HCT116 (cell line): ENCODE data around the gene NTN4. TPM values are rescaled to one million over a fixed set of nuclear protein-coding genes. Genes with fewer than 3 reads are reported as not detected.
"Not testable (repeated sequence)": the region's sequence is repeated elsewhere in the genome, so short reads cannot be mapped to it uniquely, and the experiment has no call there.

Source experiments
- ATAC-seq: fragments of 200-7000 bp; cut with Tn5 transposase; 2 replicates; pipeline ENCODE4 v1.9.1; 2020; ENCODE audit warnings: mild to moderate bottlenecking, moderate library complexity
- BruUV-seq: library from RNA; stranded (reverse); fragments of 400-500 nt; replicated peaks from 2 replicates; lab custom pipeline; 2021; lab: Mats Ljungman, UMichigan
- CTCF ChIA-PET: fragments of 300-600 bp; sonication (Branson Sonifier 250); formaldehyde crosslinking; loops from one replicate; lab custom pipeline; 2021; ENCODE audit warnings: antibody characterized with exemption; lab: Charles Lee
- POLR2A ChIA-PET: fragments of 300-600, 350-600 bp; sonication (Branson Sonifier 250); formaldehyde crosslinking; loops from one replicate; lab custom pipeline; 2021; ENCODE audit warnings: antibody characterized with exemption; lab: Charles Lee
- RAD21 ChIA-PET, 2 experiments: fragments of 300-600 bp; sonication (Branson Sonifier 250); formaldehyde crosslinking; loops; one replicate each; lab custom pipeline; 2023; ENCODE audit warnings: low total read pairs in 2 of 2; ENCODE audit not compliant: uncharacterized antibody in 2 of 2, unreplicated experiment in 2 of 2, low non-redundant PET in 1 of 2; lab: Charles Lee
- DNase-seq: peaks from one replicate; pipeline ENCODE4 v3.0.0-alpha.2; 2010; ENCODE audit warnings: low read depth, low spot score
- H2AFZ ChIP-seq: fragments of 200-600 bp; shearing (Covaris generic), sonication (generic); 2 replicates; pipeline ENCODE4 v1.6.1; 2017; ENCODE audit warnings: low read depth, mixed run types, mixed read lengths, antibody characterized with exemption, low read length; ENCODE audit not compliant: poor library complexity, severe bottlenecking
- H3K27ac ChIP-seq: 2 replicates; pipeline ENCODE4 v1.5.1; 2012; ENCODE audit warnings: low read depth, low read length
- H3K27me3 ChIP-seq: fragments of 200-600 bp; sonication (generic); 2 replicates; pipeline ENCODE4 v1.6.1; 2016; ENCODE audit warnings: mixed run types, low read length, mixed read lengths; ENCODE audit not compliant: insufficient read depth
- H3K36me3 ChIP-seq, 2 experiments: fragments of 200-500 bp in 1 of 2; fragments of 200-600 bp in 1 of 2; sonication (Bioruptor generic) in 1 of 2; sonication (generic) in 1 of 2; 2 replicates each; pipeline versions ENCODE4 v1.5.1 to v1.6.1; 2014 to 2016; ENCODE audit warnings: low read length in 2 of 2, inconsistent platforms in 1 of 2, mixed read lengths in 1 of 2, mixed run types in 1 of 2; ENCODE audit not compliant: insufficient read depth in 2 of 2, control insufficient read depth in 1 of 2
- H3K4me1 ChIP-seq, 2 experiments: fragments of 200-600 bp in 1 of 2; sonication (generic) in 1 of 2; 2 replicates each; pipeline versions ENCODE4 v1.5.1 to v1.6.1; 2012 to 2017; ENCODE audit warnings: low read length in 2 of 2, inconsistent platforms in 1 of 2, mild to moderate bottlenecking in 1 of 2, mixed read lengths in 1 of 2, mixed run types in 1 of 2, moderate library complexity in 1 of 2; ENCODE audit not compliant: insufficient read depth in 2 of 2, control insufficient read depth in 1 of 2
- H3K4me2 ChIP-seq: fragments of 200-600 bp; sonication (generic); 2 replicates; pipeline ENCODE4 v1.6.1; 2017; ENCODE audit warnings: mixed run types, low read length, mixed read lengths
- H3K4me3 ChIP-seq, 2 experiments: fragments of 200-600 bp in 1 of 2; sonication (generic) in 1 of 2; replicated peaks in 1 of 2; 2 replicates each; pipeline ENCODE4 v1.5.1; 2011 to 2016; ENCODE audit warnings: low read length in 2 of 2, control low read depth in 1 of 2, low read depth in 1 of 2, mild to moderate bottlenecking in 1 of 2, mixed read lengths in 1 of 2, mixed run types in 1 of 2
- H3K79me2 ChIP-seq: fragments of 200-600 bp; sonication (generic); 2 replicates; pipeline ENCODE4 v1.6.1; 2017; ENCODE audit warnings: mild to moderate bottlenecking, mixed run types, low read length, moderate library complexity, mixed read lengths; ENCODE audit not compliant: insufficient read depth
- H3K9ac ChIP-seq: fragments of 200-600 bp; sonication (generic); 2 replicates; pipeline ENCODE4 v1.6.1; 2016; ENCODE audit warnings: low read length, mixed read lengths
- H3K9me2 ChIP-seq: fragments of 200-600 bp; sonication (generic), shearing (Covaris generic); 2 replicates; pipeline ENCODE4 v1.6.1; 2017; ENCODE audit warnings: mixed run types, mild to moderate bottlenecking, moderate library complexity; ENCODE audit not compliant: insufficient read depth
- H3K9me3 ChIP-seq, 2 experiments: fragments of 200-500 bp in 1 of 2; fragments of 200-600 bp in 1 of 2; sonication (Bioruptor generic) in 1 of 2; sonication (generic) in 1 of 2; 2 replicates each; pipeline ENCODE4 v1.6.1; 2014 to 2017; ENCODE audit warnings: low read length in 2 of 2, mixed read lengths in 2 of 2, inconsistent platforms in 1 of 2, low read depth in 1 of 2, mild to moderate bottlenecking in 1 of 2, mixed run types in 1 of 2, moderate library complexity in 1 of 2; ENCODE audit not compliant: control insufficient read depth in 1 of 2, insufficient read depth in 1 of 2
- H4K20me1 ChIP-seq: fragments of 200-600 bp; sonication (generic), shearing (Covaris generic); 2 replicates; pipeline ENCODE4 v1.6.1; 2017; ENCODE audit warnings: mixed run types, mild to moderate bottlenecking, moderate library complexity; ENCODE audit not compliant: insufficient read depth
- CBX3 ChIP-seq: IDR thresholded peaks from 2 replicates; pipeline ENCODE4 v1.6.1; 2012; ENCODE audit warnings: low read depth
- ELF1 ChIP-seq: IDR thresholded peaks from 2 replicates; pipeline ENCODE4 v1.6.1; 2012; ENCODE audit warnings: low read depth, borderline replicate concordance
- EZH2phosphoT487 ChIP-seq: fragments of 200-600 bp; IDR thresholded peaks from 2 replicates; pipeline ENCODE4 v1.6.1; 2018; ENCODE audit warnings: antibody characterized with exemption, borderline replicate concordance
- FOSL1 ChIP-seq: IDR thresholded peaks from 2 replicates; pipeline ENCODE4 v1.6.1; 2012; ENCODE audit warnings: low read depth
- JUND ChIP-seq: IDR thresholded peaks from 2 replicates; pipeline ENCODE4 v1.6.1; 2012
- MAX ChIP-seq: IDR thresholded peaks from 2 replicates; pipeline ENCODE4 v1.6.1; 2012
- POLR2A ChIP-seq: IDR thresholded peaks from 2 replicates; pipeline ENCODE4 v1.7.0; 2011; ENCODE audit warnings: borderline replicate concordance; ENCODE audit not compliant: insufficient read depth, insufficient read length; ENCODE audit errors: extremely low read depth
- POLR2AphosphoS5 ChIP-seq: IDR thresholded peaks from 2 replicates; pipeline ENCODE4 v1.6.1; 2011; ENCODE audit warnings: mild to moderate bottlenecking, low read depth, low read length, moderate library complexity
- RAD21 ChIP-seq: IDR thresholded peaks from 2 replicates; pipeline ENCODE4 v1.6.1; 2012; ENCODE audit warnings: low read depth, mild to moderate bottlenecking
- SIN3A ChIP-seq: IDR thresholded peaks from 2 replicates; pipeline ENCODE4 v1.6.1; 2012; ENCODE audit warnings: low read depth
- TCF7L2 ChIP-seq: IDR thresholded peaks from 2 replicates; pipeline ENCODE4 v1.7.0; 2011; ENCODE audit warnings: borderline replicate concordance, inconsistent platforms; ENCODE audit not compliant: insufficient read depth, insufficient read length; ENCODE audit errors: extremely low read depth
- ZBTB33 ChIP-seq: IDR thresholded peaks from 2 replicates; pipeline ENCODE4 v1.6.1; 2011; ENCODE audit warnings: mild to moderate bottlenecking, low read length, moderate library complexity; ENCODE audit not compliant: insufficient replicate concordance; ENCODE audit errors: extremely low read depth
- ZFX ChIP-seq: fragments of 450-650 bp; IDR thresholded peaks from 2 replicates; pipeline ENCODE4 v1.6.1; 2017
- ZNF274 ChIP-seq: fragments of 200-500 bp; sonication (Bioruptor generic); IDR thresholded peaks from 2 replicates; pipeline ENCODE4 v1.6.1; 2014; ENCODE audit warnings: mild to moderate bottlenecking, low read depth, low read length, inconsistent platforms
- intact Hi-C: fragments of 100-400 bp; cut with micrococcal nuclease; formaldehyde crosslinking; loops from 2 replicates; pipeline ENCODE4 v1.10.0; 2022
- total RNA-seq: library from RNA; stranded (reverse); gene quantifications from one replicate; pipeline ENCODE4 v1.2.1, GENCODE V29; 2021; ENCODE audit not compliant: unreplicated experiment
- TF ChIP-seq, protein P1 (sequence below): IDR thresholded peaks from 2 replicates; pipeline ENCODE4 v1.6.1; 2012; ENCODE audit warnings: low read depth

NTN4 gene
- total RNA-seq, 1 experiment from 2014 or later, result 4.3 TPM

- H3K9me2 ChIP-seq, result no peaks in the 10 kb centered on the region
- no peak for ATAC-seq
- no peak overlapping the region for H3K4me3 ChIP-seq
- no TSS peak for BruUV-seq
- H3K27me3 ChIP-seq, result no peaks in the 10 kb centered on the region
- CTCF ChIA-PET, result no interaction called here
- RAD21 ChIA-PET, result no interaction called here
- H3K4me1 ChIP-seq, result no peaks in the 10 kb centered on the region
- H3K36me3 ChIP-seq, result no peaks in the 10 kb centered on the region
- POLR2A ChIA-PET, result no interaction called here
- no peak for TF ChIP-seq ZFX
- no peak for TF ChIP-seq SIN3A
- no peak for TF ChIP-seq MAX
- no peak for TF ChIP-seq POLR2A
- no peak for TF ChIP-seq JUND
- TF ChIP-seq TCF7L2, result no peak
- TF ChIP-seq ELF1, result no peak
- no peak for TF ChIP-seq ZBTB33
- TF ChIP-seq, protein P1, sequence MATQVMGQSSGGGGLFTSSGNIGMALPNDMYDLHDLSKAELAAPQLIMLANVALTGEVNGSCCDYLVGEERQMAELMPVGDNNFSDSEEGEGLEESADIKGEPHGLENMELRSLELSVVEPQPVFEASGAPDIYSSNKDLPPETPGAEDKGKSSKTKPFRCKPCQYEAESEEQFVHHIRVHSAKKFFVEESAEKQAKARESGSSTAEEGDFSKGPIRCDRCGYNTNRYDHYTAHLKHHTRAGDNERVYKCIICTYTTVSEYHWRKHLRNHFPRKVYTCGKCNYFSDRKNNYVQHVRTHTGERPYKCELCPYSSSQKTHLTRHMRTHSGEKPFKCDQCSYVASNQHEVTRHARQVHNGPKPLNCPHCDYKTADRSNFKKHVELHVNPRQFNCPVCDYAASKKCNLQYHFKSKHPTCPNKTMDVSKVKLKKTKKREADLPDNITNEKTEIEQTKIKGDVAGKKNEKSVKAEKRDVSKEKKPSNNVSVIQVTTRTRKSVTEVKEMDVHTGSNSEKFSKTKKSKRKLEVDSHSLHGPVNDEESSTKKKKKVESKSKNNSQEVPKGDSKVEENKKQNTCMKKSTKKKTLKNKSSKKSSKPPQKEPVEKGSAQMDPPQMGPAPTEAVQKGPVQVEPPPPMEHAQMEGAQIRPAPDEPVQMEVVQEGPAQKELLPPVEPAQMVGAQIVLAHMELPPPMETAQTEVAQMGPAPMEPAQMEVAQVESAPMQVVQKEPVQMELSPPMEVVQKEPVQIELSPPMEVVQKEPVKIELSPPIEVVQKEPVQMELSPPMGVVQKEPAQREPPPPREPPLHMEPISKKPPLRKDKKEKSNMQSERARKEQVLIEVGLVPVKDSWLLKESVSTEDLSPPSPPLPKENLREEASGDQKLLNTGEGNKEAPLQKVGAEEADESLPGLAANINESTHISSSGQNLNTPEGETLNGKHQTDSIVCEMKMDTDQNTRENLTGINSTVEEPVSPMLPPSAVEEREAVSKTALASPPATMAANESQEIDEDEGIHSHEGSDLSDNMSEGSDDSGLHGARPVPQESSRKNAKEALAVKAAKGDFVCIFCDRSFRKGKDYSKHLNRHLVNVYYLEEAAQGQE, result no peak
- no peak for TF ChIP-seq ZNF274
- no peak for TF ChIP-seq EZH2phosphoT487
- TF ChIP-seq CBX3, result no peak
- TF ChIP-seq FOSL1, result no peak
- no peak for TF ChIP-seq RAD21
- TF ChIP-seq POLR2AphosphoS5, result no peak
- no peak overlapping the region for H3K9ac ChIP-seq
- no peak overlapping the region for H3K27ac ChIP-seq
- H2AFZ ChIP-seq, result no peak overlapping the region
- no peaks in the 10 kb centered on the region for H3K9me3 ChIP-seq
- intact Hi-C loops, result no loop called here
- H3K79me2 ChIP-seq, result no peaks in the 10 kb centered on the region
- no peak for DNase-seq
- no peaks in the 10 kb centered on the region for H4K20me1 ChIP-seq
- no peak overlapping the region for H3K4me2 ChIP-seq
These were observed 53.9 kb downstream of the NTN4 start for GRCh38 chr12:95736631-95737030.

GRCh38 chr12:95735728-95736127, 54.8 kb downstream of the NTN4 start:
- H3K9ac ChIP-seq, H3K4me3 ChIP-seq, POLR2A ChIA-PET, ATAC-seq, DNase-seq, CTCF ChIA-PET, H2AFZ ChIP-seq, intact Hi-C loops, H3K27me3 ChIP-seq, BruUV-seq, H3K9me3 ChIP-seq, RAD21 ChIA-PET, H3K4me2 ChIP-seq, H3K27ac ChIP-seq, H3K9me2 ChIP-seq, H3K36me3 ChIP-seq, H3K79me2 ChIP-seq, H3K4me1 ChIP-seq, H4K20me1 ChIP-seq: not testable (repeated sequence)
